ENCODE data around the gene SHROOM3. TPM values are rescaled to one million over a fixed set of nuclear protein-coding genes. Genes with fewer than 3 reads are reported as not detected.

Gene SHROOM3
- polyA plus RNA-seq, 1 donor from 2014 or later: 2.7 TPM

DNA sequence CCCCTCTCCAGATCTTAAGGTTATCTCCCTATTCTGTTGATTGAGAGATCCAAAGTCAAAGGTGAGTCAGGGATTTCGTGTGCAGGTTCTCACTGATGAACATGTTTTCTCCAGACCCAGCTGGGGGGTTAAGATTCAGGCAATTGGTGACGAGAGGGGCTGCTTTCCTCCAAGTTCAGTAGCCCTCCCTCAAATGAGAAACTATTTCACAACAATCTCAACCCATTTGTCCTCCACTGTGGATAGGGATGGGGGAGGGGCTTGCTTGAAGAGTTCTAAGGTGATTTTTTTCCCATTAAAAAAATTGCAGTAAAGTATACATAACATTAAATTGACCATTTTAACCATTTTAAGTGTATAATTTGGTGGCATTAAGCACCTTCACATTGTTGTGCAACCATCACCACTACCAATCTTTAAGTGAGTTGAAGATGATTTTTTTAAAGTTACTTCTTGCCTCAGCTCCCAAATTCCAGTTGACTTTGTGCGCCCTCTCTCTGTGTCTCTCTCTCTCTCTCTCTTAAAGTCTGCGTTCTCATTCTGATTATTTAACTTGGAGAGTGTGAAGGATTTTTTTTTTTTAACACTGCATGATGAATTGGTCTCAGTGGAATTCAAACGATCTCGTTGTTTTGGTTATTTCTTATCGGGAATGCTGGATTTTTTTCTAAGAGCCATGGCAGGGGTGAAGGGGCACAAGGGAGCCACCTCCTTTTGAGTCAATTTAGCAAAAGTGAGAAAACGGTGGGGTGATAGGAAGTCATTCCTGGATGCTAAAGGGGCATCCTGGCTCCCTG lies 175.9 kb downstream of the SHROOM3 start:
- H3K9me3 ChIP-seq (ENCODE audit: low read length): no peaks in the 10 kb centered on the region
- H3K79me2 ChIP-seq (replicated peaks; ENCODE audit: insufficient read depth, low read length): peaks cover 5% of the 10 kb centered on the region
- TF ChIP-seq MXI1 (conservative IDR thresholded peaks at IDR 0.05; ENCODE audit: poor library complexity, severe bottlenecking) (no peak), EZH2 (IDR thresholded peaks at IDR 0.05; ENCODE audit: borderline replicate concordance, insufficient read depth, low read length, poor library complexity, severe bottlenecking) (no peak), EP300 (conservative IDR thresholded peaks at IDR 0.05; ENCODE audit: poor library complexity, severe bottlenecking) (no peak)
- no peaks in the 10 kb centered on the region for H3K27me3 ChIP-seq (ENCODE audit: insufficient read depth, low read depth, low read length)
- no peaks in the 10 kb centered on the region for H3F3A ChIP-seq (ENCODE audit: insufficient read depth, low read length, poor library complexity, severe bottlenecking)
- no peak overlapping the region for H3K4me2 ChIP-seq (ENCODE audit: low read length)
- no peak overlapping the region for H3K27ac ChIP-seq (ENCODE audit: low read length)
- H4K20me1 ChIP-seq (ENCODE audit: insufficient read depth): no peaks in the 10 kb centered on the region
- H3K9ac ChIP-seq (ENCODE audit: low read length): no peak overlapping the region
- H3K36me3 ChIP-seq (ENCODE audit: insufficient read depth, low read length): no peaks in the 10 kb centered on the region
- no peaks in the 10 kb centered on the region for H3K9me2 ChIP-seq (ENCODE audit: insufficient read depth, low read length)
- H2AFZ ChIP-seq (ENCODE audit: low read depth, low read length): no peak overlapping the region
- no peak overlapping the region for H3K4me3 ChIP-seq (ENCODE audit: low read length)

DNA sequence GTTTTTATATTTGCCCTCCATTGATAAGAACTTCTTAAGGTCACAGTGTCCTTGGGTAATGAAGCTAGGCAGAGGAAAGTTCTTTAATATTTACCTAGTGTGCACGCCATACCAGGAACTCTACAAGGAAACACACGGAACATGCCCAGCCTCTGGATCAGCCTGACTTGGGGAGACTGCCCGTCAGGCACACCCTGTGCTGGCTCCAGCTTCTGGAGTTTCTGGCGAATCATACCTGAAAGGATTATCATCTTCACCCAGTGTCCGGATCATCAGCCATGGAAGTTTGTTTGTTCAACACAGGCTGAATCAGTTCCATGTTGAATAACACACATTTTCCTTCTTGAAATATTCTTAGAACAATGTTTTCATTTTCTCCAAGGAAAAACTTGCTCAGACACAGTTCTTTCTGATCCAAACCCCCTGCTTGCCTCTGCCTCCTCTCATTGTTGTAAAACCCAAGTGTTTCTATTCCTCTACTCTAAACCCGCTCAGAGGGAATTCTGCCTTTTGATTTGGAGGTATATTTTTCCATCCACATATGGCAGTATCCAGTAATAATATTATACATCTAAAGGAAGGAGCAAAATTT lies 176.7 kb downstream of the SHROOM3 start:
- no peak overlapping the region for H3K9ac ChIP-seq (ENCODE audit: low read length)
- no peak overlapping the region for H2AFZ ChIP-seq (ENCODE audit: low read depth, low read length)
- no peaks in the 10 kb centered on the region for H4K20me1 ChIP-seq (ENCODE audit: insufficient read depth)
- peaks cover 5% of the 10 kb centered on the region for H3K79me2 ChIP-seq (replicated peaks; ENCODE audit: insufficient read depth, low read length)
- TF ChIP-seq, protein P1, sequence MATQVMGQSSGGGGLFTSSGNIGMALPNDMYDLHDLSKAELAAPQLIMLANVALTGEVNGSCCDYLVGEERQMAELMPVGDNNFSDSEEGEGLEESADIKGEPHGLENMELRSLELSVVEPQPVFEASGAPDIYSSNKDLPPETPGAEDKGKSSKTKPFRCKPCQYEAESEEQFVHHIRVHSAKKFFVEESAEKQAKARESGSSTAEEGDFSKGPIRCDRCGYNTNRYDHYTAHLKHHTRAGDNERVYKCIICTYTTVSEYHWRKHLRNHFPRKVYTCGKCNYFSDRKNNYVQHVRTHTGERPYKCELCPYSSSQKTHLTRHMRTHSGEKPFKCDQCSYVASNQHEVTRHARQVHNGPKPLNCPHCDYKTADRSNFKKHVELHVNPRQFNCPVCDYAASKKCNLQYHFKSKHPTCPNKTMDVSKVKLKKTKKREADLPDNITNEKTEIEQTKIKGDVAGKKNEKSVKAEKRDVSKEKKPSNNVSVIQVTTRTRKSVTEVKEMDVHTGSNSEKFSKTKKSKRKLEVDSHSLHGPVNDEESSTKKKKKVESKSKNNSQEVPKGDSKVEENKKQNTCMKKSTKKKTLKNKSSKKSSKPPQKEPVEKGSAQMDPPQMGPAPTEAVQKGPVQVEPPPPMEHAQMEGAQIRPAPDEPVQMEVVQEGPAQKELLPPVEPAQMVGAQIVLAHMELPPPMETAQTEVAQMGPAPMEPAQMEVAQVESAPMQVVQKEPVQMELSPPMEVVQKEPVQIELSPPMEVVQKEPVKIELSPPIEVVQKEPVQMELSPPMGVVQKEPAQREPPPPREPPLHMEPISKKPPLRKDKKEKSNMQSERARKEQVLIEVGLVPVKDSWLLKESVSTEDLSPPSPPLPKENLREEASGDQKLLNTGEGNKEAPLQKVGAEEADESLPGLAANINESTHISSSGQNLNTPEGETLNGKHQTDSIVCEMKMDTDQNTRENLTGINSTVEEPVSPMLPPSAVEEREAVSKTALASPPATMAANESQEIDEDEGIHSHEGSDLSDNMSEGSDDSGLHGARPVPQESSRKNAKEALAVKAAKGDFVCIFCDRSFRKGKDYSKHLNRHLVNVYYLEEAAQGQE (IDR thresholded peaks at IDR 0.05; ENCODE audit: borderline replicate concordance): no peak
- TF ChIP-seq EP300 (conservative IDR thresholded peaks at IDR 0.05; ENCODE audit: poor library complexity, severe bottlenecking): no peak
- TF ChIP-seq RAD21 (conservative IDR thresholded peaks at IDR 0.05): no peak
- TF ChIP-seq EZH2 (IDR thresholded peaks at IDR 0.05; ENCODE audit: borderline replicate concordance, insufficient read depth, low read length, poor library complexity, severe bottlenecking): no peak
- TF ChIP-seq, protein P2, sequence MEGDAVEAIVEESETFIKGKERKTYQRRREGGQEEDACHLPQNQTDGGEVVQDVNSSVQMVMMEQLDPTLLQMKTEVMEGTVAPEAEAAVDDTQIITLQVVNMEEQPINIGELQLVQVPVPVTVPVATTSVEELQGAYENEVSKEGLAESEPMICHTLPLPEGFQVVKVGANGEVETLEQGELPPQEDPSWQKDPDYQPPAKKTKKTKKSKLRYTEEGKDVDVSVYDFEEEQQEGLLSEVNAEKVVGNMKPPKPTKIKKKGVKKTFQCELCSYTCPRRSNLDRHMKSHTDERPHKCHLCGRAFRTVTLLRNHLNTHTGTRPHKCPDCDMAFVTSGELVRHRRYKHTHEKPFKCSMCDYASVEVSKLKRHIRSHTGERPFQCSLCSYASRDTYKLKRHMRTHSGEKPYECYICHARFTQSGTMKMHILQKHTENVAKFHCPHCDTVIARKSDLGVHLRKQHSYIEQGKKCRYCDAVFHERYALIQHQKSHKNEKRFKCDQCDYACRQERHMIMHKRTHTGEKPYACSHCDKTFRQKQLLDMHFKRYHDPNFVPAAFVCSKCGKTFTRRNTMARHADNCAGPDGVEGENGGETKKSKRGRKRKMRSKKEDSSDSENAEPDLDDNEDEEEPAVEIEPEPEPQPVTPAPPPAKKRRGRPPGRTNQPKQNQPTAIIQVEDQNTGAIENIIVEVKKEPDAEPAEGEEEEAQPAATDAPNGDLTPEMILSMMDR (IDR thresholded peaks at IDR 0.05; ENCODE audit: poor library complexity, severe bottlenecking): no peak
- no peak for TF ChIP-seq MXI1 (conservative IDR thresholded peaks at IDR 0.05; ENCODE audit: poor library complexity, severe bottlenecking)
- no peak for TF ChIP-seq POLR2AphosphoS5 (IDR thresholded peaks at IDR 0.05)
- TF ChIP-seq TAF1 (IDR thresholded peaks at IDR 0.05; ENCODE audit: low read depth): no peak
- no peak for TF ChIP-seq SMC3 (conservative IDR thresholded peaks at IDR 0.05; ENCODE audit: poor library complexity)
- no peak overlapping the region for H3K4me3 ChIP-seq (ENCODE audit: low read length)
- no peak overlapping the region for H3K4me2 ChIP-seq (ENCODE audit: low read length)
- no peaks in the 10 kb centered on the region for H3K36me3 ChIP-seq (ENCODE audit: insufficient read depth, low read length)
- H3K9me2 ChIP-seq (ENCODE audit: insufficient read depth, low read length): no peaks in the 10 kb centered on the region
- H3K27ac ChIP-seq (ENCODE audit: low read length): no peak overlapping the region
- H3K27me3 ChIP-seq (ENCODE audit: insufficient read depth, low read depth, low read length): no peaks in the 10 kb centered on the region
- no peaks in the 10 kb centered on the region for H3F3A ChIP-seq (ENCODE audit: insufficient read depth, low read length, poor library complexity, severe bottlenecking)
- no peaks in the 10 kb centered on the region for H3K9me3 ChIP-seq (ENCODE audit: low read length)

Data from neural cell (in vitro differentiated cells).